ENCODE data around the gene PPM1N.
A peak's percentile ranks its signal among the peaks of the same experiment; 100 is the strongest.

PPM1N gene

GRCh38 chr19:45492627-45493470, 5.4 kb upstream of the PPM1N start:
- peak; percentile 17 to 43 for DNase-seq

GRCh38 chr19:45494261-45494916, 3.9 kb upstream of the PPM1N start:
- DNase-seq: no peak

- DNase-seq: no peak
Measured at GRCh38 chr19:45495178-45495577, 3.1 kb upstream of the PPM1N start.

GRCh38 chr19:45496349-45496953, 1.8 kb upstream of the PPM1N start:
- DNase-seq: peak in 1 of 2 experiments; percentile 40

- peak in 1 of 2 experiments; percentile 12 for DNase-seq
Measured at GRCh38 chr19:45497791-45498190, 452 bp upstream of the PPM1N start.

- DNase-seq: peak in 1 of 2 experiments; percentile 56
Measured at GRCh38 chr19:45499196-45500180, 1.2 kb downstream of the PPM1N start.

GRCh38 chr19:45500918-45501729, 2.9 kb downstream of the PPM1N start:
- no peak for DNase-seq

GRCh38 chr19:45501730-45502014, 3.4 kb downstream of the PPM1N start:
- no peak for DNase-seq

- no peak for DNase-seq
Measured at GRCh38 chr19:45502111-45502510, 3.9 kb downstream of the PPM1N start.

- DNase-seq: no peak
Measured at GRCh38 chr19:45503909-45504308, 5.7 kb downstream of the PPM1N start.

GRCh38 chr19:45505151-45505995, 7.1 kb downstream of the PPM1N start:
- no peak for DNase-seq

- no peak for DNase-seq
Measured at GRCh38 chr19:45505996-45506245, 7.7 kb downstream of the PPM1N start.

- DNase-seq: peak; percentile 64 to 73
Measured at GRCh38 chr19:45506246-45506988, 8.2 kb downstream of the PPM1N start.

GRCh38 chr19:45506989-45507871, 9.0 kb downstream of the PPM1N start, which contains the start of gene VASP:
Gene VASP (plus strand): TSS chr19:45507479. CDS start chr19:45507772, 293 bp downstream.
- peak; percentile 63 to 69 for DNase-seq

- no peak for DNase-seq
Measured at GRCh38 chr19:45507872-45508416, 9.7 kb downstream of the PPM1N start.

GRCh38 chr19:45508417-45508860, 10.2 kb downstream of the PPM1N start:
- peak; percentile 32 to 58 for DNase-seq

GRCh38 chr19:45508861-45509691, 10.8 kb downstream of the PPM1N start:
- no peak for DNase-seq

- DNase-seq: no peak
Measured at GRCh38 chr19:45509692-45510015, 11.4 kb downstream of the PPM1N start.
